HuH-7.5 (cell line): ENCODE results near the gene MYO1G.

Source experiments
- DNase-seq: peaks from one replicate; pipeline ENCODE4 v3.0.0; 2011; ENCODE audit warnings: low spot score

The MYO1G gene

DNA sequence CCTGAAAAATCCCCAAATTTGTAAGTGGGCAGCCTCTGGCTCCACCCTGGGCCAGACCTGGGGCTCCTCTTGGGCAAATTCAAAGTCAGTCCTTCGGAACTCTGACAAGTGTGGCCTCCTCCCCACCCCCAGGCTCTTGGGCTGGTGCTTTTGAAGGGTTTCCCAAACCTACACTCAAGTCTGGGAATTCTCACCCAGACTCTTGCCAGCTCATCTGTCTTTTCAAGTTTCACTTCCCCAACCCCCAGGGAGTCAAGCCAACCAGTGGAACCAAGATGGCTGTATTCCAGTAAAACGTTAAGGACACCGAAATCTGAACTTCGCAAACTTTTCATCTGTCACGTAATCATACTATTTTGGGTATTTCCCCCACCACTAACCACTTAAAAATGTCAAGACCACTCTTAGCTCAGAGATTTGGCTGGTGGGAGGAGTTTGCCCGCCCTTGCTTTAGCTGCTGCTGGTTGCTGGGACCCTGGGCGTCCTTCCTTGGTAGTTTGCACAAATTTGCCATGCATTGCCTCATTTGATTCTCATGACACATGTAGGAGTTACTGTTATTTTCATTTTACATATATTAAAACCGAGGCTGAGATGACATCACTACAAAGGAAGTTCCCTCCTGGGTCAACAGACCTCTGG is 1.7 kb upstream of the MYO1G start:
- no peak for DNase-seq

DNA sequence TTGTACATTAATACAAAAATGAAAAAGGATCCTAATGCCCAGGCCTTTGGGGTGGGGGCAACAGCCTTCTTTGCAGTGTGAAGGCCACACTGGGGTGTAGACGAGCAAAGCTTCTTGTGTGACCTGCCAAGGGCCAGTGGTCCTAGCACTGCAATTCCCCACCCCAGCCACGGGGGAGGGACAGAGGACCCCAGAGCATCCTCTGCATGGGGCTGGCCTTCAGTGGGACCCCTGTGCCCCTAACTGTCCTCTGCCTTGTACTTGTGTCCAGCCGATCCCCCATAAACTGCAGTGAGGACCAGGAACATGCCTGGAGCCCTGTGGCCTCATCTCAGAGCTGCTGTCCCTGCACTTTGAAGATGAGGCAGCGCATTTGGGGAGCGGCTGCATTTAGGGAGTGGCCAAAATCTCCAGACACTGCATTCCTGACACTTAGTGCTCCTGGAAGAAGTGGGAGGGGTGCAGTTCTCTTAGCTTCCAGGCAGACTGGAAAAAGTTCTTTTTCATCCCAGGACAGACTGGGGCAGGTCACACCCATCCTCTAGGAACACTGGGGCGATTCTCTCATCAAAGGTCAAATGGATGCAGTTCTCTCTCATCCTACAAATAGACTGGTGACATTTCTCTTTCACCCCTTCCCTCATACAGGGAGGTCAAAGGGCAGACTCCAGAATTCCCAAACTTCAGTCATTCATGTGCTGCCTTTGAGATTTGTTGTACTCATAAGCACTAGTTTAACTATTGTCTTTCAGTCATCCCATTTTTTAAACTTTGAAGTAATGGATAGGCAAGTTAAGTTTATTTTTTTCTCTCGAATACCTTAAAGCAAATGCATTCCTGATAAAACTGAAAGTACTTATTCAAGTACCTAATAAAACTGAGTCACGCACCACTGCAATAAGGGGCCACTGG is 922 bp upstream of the MYO1G start:
- DNase-seq, result no peak

DNA sequence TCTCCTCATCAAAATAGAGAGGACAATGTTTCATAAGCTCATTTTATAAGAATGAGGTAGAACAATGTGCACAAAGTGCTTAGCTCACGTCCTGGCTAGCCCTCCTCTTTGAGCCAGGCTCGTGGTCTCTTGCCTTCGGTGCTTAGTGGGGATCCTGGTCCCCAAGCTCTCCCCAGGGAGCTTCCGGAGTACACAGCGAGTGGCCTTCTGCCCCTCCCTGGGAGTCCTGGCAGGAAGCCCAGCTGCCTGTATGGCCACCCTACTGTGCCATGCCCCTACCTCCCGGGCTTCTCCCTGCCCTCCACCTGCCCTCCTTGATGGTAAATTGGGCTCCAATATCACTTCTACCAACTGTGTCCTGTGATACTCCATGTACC is 868 bp downstream of the MYO1G start:
- no peak for DNase-seq

DNA sequence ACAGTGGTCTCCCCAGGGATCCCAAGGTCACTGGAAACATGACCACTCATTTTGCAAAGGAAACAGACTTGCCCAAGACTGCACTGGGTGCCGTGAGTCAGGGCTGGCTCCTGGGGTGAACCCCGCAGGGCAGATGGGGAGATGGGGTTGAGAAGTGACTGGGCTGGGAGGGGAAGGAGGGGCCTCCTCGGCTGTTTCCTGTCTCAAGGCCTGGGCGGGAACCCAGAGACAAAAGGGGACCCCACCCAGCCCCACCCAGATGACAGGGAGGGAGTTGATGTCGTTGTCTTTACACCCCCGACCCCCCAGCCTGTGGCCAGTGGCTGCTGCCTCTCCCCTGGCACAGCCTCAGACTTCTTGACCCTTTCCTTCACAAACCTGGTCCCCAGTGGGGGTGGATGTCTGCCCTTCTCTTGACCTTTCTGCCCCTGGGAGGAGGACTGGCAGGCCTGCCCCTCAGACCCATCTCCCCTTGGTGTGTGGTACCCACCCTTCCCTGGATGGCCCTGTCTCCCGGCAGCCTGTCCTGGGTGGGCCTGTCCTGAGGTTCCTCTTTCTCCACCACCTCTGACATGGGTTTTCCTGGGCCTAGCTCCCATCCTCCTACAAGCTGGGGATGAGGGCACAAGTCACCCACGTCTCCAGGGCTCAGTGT is 1.4 kb downstream of the MYO1G start:
- no peak for DNase-seq

DNA sequence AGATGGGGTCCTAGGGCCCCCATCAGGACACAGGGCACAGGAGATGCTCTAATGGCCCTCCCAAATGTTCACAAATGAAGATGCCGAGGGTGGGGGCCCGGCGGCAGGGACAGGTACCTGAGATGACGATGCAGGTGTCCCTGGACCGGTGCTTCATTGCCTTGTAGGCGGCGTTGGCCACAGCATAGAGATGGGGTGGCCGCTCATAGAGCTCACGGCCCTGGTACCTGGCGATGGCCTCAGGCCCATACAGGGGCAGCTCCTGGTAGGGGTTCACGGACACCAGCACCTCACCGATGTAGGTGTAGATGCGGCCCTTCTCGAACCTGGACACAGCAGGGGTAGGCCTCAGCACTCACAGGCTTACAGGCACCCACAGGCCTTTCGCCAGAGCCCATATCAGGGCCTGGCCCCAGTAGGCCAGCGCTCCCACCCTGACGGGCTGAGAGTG is 2.0 kb downstream of the MYO1G start:
- no peak for DNase-seq

DNA sequence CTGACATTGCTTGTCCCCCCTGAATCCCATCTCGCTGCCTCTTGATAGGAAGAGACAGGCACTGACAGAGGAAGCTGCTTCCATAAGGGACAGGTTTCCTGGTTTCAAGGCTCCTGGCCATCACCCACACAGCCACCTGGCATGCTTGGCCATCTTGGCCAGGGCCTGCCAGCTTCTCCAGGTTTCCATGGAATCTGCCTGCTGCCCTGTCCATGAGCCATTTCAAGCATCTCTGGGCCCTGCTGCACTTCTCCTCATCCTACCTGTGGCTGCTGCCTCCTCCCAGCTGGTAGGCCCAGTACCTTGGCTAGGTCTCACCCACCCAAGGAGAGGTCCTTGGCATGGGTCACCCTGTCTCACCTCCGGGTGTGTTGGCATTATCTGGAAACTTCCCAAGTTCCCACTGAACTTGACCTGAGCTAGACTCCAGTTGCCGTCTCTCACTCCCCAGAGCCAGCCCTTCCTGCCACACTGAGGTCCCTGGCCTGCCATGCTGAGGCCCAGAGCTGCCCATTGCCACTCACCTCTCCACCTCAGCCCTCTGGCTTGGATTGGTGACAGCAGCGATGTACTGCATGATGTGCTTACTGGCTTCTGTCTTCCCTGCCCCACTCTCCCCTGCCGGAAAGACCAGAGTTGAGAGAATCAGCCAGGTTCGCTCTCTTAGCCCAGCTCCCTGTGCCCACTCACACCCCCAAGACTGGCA is 2.6 kb downstream of the MYO1G start:
- no peak for DNase-seq

DNA sequence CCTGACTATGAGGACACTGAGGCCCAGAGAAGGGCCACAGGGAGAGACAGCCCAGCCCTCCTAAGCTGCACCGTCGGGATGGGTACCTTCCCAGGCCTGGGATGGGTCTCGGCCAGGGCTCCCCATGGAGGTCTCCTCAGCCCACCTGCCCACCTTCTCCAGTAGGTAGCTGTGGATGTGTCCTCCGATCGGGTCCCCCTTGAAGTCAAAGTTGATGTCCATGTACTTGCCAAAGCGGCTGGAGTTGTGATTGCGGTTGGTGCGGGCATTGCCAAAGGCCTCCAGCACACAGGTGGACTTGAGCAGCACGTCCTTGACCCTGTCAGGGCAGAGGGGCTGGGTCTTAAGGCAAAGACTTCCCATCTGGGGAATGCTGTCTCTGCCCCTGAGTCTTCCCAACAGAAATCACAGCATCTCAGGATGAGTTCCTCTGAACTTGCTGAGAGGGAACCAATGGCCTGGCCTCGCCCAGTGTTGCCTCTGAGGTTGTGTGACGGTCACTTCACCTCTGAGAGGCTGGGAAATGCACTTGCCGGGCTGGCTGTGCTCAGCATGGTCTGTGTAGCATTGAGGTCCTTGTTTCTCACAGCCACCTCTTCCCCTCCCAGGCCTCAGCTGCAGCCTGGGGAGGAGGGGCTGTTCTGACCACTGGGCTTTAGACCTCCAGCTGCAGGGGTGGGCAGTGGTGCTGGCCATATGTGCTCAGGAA is 3.3 kb downstream of the MYO1G start:
- no peak for DNase-seq

DNA sequence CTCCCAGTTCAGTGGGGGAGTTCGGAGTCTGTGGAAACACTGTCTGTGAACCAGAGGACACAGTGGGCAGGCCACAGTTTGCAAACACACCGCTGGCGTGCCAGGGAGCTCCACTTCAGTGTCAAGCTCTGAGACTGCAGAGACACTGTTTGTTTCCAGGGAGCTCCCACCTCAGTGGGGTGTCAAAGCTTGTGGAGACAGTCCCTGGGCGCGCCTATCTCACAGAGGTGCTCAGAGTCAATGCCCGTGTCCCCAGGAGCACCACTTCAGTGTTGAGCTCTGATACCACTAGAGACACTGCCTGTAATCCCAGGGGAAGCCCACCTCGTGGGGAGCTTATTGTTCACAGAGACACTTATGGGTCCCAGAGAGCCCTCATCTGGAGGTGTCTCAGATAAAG is 4.3 kb downstream of the MYO1G start:
- DNase-seq, result no peak

DNA sequence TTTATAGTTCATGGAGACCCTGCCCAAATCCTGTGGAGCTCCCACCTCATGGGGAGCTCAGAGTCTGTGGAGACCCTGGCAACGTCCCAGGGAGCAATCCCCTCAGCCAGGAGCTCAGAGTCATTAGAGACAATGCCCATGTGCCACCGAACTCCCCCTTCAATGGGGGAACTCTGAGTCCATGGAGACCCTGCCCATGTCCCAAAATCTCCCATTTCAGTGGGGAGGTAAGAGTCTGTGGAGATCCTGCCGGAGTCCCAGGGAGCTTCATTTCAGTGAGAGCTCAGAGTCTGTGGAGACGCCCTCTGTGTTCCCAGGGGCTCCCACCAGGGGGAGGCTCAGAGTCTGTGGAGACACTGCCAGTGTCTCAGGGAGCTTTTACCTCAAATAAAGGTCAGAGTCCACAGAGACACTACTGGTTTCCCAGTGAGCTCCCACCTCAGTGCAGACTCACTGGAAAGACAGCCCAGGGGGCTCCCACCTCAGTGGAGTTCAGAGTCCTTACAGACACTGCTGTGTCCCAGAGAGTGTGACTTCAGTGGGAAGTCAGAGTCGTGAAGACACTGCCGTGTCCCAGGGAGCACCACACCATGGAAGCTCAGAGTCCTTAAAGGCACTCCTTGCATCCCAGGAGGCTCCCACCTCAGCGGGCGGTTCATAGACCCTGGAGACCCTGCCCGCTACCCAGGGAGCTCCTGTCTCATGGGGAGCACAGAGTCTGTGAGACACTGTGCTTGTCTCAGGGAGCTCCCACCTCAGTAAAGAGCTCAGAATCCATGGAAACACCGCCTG is 5.0 kb downstream of the MYO1G start:
- no peak for DNase-seq

DNA sequence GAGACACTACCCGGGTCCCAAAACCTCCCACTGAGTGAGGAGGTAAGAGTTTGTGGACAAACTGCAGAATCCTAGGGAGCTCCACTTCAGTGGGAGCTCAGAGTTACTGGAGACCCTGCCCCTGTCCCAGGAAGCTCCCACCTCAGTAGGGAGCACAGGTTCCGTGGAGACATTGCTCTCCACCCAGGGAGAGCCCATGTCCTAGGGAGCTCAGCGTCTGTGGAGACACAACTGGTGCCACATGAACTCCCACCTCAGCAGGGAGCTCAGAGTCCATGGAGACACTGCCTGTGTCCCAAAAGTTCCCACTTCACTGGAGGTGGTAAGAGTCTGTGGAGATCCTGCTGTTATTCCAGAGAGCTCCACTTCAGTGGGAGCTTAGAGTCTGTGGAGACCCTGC is 6.3 kb downstream of the MYO1G start:
- DNase-seq, result no peak

DNA sequence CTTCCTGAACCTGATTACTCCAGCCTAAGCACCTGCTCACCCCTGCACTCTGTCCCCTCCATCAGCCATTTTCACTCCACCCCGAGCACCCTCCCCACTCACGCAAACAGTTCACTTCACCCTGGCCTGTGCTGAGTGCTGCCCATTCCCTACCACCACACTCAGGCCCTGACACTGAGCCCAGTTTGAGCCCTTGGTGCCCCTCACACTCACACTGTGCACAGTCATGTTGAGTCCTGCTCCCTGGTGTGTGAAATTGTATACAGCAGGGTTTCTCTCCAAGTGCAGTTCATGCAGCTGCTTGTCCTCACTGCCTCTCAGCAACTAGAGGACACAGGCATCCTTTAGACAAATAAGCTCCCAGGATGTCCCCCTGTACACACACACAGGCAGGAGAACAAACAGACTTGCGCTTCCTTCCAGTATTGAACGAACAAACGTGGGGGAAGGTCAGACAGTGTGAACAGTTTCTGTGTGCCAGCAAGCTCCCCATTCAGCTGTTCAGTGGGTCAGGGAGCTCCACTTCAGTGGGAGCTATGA is 6.8 kb downstream of the MYO1G start:
- DNase-seq, result no peak

DNA sequence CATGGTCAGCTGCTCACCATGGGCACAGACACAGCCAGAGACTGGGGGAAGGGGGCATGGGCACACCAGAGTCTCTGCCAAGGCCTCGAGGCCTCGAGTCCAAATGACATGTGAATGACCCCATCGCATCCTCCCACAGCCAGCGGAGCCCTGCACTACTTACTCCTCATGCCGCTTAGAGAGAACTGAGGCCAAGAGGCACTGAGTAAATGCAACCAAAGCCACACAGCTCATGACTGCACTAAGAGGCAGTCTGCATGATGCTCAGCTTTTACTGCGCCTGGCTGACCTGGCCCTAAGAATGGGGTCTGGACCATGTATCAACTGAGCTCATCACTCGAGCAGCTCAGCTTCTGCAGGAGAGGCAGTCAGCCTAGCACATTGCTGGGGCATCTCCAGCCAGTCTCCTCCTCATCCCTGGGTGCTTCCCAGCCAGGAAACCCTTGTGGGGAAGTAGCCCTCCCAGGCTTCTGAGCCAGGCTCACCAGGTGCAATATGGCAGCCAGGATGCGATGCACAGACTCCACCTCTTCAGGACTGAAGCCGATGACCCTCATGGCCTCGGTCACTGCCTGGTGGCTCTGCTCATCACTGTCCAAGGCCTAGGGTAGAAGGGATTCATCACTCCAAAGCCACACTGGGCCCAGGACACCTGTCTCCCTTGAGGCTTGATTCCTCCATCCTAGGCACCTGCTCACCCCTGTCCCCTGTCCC is 7.5 kb downstream of the MYO1G start:
- no peak for DNase-seq

DNA sequence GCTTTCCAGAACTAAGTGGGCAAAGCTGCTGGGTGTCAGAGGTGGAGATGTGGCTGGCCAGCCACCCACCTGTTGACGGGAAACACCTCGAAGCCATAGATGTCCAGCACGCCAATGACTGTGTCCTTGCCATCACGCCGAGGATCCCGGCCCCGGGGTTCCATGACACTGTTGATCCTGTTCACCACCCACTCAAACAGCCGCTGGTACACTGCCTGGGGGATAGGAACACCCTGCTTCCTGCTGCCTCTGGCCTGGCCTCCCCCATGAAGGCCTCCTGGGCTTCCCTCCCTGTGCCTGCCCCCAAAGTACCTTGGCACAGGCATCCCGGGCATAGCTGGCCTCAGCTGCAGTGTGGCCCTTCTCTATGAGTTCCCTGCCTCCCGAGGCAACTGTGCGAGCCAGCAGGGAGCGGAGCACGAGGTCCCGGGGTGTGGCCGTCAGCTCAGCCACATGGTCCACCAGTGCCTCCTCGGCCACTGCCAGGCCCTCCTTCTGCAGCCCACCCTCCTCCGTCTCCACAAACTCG is 8.2 kb downstream of the MYO1G start:
- no peak for DNase-seq

DNA sequence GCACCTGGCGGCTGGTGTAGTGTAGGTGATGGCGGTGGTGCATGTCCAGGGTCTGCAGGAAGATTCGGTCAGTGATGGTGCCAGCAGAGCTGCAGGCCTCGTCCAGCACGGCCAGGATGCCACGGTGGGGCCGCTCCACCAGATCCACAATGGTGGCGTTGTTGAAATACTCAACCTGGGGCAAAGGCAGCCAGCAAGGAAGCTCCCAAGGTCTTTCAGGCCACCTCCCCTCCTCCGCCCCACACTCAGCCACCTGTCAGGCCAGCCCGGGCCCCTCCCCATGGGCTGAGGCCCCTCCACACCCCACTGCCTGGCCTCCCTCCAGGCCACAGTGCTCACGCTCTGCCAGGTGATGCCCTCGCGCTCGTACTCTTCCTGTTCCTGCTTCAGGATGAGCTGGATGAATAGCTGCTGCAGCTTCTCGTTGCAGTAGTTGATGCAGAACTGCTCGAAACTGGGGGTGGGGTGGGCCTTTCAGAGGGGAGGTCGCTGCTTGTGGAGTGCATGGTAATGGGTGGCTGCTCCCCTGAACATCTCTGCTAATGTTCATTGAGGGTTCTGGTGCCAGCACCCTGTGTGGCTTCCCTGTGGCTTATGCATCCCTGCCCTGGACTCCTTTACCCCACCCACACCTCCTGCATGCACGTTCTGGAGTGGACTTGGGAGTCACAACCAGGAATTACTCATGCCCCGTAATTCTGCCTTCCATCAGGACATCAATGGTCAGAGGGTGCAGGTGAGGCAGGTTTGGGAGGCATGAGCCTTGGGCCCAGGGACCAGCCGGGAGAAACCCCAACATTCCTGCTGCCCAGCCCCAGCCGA is 8.9 kb downstream of the MYO1G start:
- no peak for DNase-seq

DNA sequence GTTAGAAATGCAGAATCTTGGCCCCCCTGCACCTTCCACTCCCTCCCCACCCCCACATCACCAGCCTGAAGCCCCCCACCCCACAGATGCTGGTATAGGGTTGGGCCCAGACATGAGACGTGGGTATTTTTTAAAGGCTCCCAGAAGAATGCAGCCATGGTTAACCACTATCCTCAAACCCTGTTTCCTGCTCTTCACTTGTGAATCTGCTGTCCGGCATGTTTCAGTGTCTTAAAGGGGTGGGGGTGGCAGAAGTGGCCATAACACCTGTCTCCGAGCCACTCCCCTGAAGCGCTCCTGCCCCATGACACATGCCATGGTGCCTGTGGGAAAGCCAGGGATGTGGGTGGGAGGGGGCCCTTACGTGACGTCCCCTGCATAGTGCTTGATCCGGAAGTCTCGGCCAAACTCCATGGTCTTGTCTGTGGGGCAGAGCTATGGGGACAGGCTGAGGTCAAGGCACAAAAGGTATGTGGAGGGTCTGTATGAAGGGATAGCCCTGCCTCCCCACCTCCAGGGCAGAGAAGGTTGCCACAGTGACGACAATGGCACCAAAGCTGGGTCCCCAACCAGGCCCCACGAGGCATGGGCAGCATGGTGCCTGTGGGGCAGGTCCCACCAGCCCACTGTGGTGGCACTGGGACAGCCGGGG is 9.6 kb downstream of the MYO1G start:
- no peak for DNase-seq

DNA sequence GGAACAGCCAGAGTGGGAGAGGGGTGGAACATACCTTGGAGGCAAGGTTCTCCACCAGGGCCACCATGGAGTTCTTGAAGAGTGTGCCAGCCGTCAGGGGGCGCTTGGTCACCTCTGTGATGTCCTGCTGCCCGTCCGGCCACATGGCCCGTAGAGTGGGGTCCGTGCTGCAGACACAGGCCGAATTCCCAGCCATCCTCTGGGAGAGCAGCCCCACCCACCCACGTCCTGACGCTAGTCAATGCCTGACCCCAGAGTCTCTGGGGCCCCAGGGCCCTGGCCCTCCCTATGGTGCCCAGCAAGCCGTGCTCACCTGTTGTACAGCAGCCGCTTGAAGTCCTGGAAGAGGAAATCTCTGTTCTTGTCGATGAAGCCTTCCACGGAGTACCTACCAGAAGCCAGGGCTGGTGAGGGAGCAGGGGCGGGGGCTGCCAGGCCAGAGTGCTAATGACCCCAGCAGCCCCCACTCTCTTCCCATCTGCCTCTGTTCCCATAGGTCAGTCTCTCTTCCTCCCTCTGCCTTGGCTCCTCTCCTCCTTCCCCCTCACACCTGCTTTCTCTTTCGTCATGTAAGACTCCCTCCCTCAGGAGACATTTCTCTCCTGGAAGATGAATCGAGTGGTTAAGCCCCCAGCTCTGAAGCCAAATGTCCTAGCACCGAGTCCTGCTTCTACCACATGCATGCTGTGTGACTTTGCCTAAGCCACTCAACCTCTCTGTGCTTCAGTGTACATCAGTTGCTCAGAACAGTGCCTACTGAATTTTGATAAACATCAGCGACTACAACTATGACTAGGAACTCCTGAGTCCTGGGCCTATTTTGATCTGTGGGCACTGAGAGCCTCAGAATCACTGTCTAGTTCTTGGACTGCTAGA is 11.0 kb downstream of the MYO1G start:
- DNase-seq, result peak; percentile 73
